DOHH2 (cell line): ENCODE measurements around the gene HELZ.

Experiments
- H3F3A ChIP-seq: fragments of 200-600 bp; sonication (generic), shearing (Covaris generic); 2 replicates; pipeline ENCODE4 v1.6.0; 2016; ENCODE audit warnings: antibody characterized with exemption, mild to moderate bottlenecking; ENCODE audit not compliant: control insufficient read depth, insufficient read depth
- H3K27ac ChIP-seq: fragments of 200-600 bp; sonication (generic); 2 replicates; pipeline ENCODE4 v1.5.1; 2014; ENCODE audit warnings: low read depth, mild to moderate bottlenecking, low read length, moderate library complexity
- H3K27me3 ChIP-seq: fragments of 200-600 bp; sonication (generic); 2 replicates; pipeline ENCODE4 v1.6.1; 2014; ENCODE audit warnings: mild to moderate bottlenecking, low read length, mixed read lengths; ENCODE audit not compliant: control insufficient read depth
- H3K36me3 ChIP-seq: fragments of 200-600 bp; sonication (generic); 2 replicates; pipeline ENCODE4 v1.6.1; 2014; ENCODE audit warnings: mild to moderate bottlenecking, low read length, moderate library complexity, mixed read lengths; ENCODE audit not compliant: control insufficient read depth
- H3K4me1 ChIP-seq: fragments of 200-600 bp; sonication (generic); 2 replicates; pipeline ENCODE4 v1.6.1; 2014; ENCODE audit warnings: mild to moderate bottlenecking, low read length, mixed read lengths; ENCODE audit not compliant: control insufficient read depth
- H3K4me2 ChIP-seq: fragments of 200-600 bp; sonication (generic); 2 replicates; pipeline ENCODE4 v1.6.0; 2014; ENCODE audit warnings: mild to moderate bottlenecking, low read length, moderate library complexity
- H3K4me3 ChIP-seq: fragments of 200-600 bp; sonication (generic); 2 replicates; pipeline ENCODE4 v1.5.1; 2014; ENCODE audit warnings: mild to moderate bottlenecking, low read length, mixed read lengths
- H3K79me2 ChIP-seq: fragments of 200-600 bp; sonication (generic); 2 replicates; pipeline ENCODE4 v1.6.1; 2014; ENCODE audit warnings: mild to moderate bottlenecking, low read length, mixed read lengths; ENCODE audit not compliant: control insufficient read depth
- H3K9me2 ChIP-seq: fragments of 200-600 bp; sonication (generic); replicated peaks from 2 replicates; pipeline ENCODE4 v1.6.1; 2014; ENCODE audit warnings: mild to moderate bottlenecking, low read length, mixed read lengths; ENCODE audit not compliant: control insufficient read depth
- H3K9me3 ChIP-seq: fragments of 200-600 bp; sonication (generic); 2 replicates; pipeline ENCODE4 v1.6.1; 2014; ENCODE audit warnings: antibody characterized with exemption, low read length, mixed read lengths; ENCODE audit not compliant: control insufficient read depth, insufficient read depth
- H4K20me1 ChIP-seq: fragments of 200-600 bp; sonication (generic); 2 replicates; pipeline ENCODE4 v1.6.0; 2014; ENCODE audit warnings: low read depth, mild to moderate bottlenecking, antibody characterized with exemption, low read length, moderate library complexity; ENCODE audit not compliant: control insufficient read depth, insufficient read depth
- EZH2phosphoT487 ChIP-seq: fragments of 200-600 bp; sonication (generic); IDR thresholded peaks from 2 replicates; pipeline ENCODE4 v1.6.1; 2017; ENCODE audit warnings: borderline replicate concordance, mild to moderate bottlenecking, antibody characterized with exemption, low read length, moderate library complexity, mixed read lengths
- TF ChIP-seq, protein P1 (sequence below): fragments of 200-600 bp; sonication (generic); IDR thresholded peaks from one replicate; pipeline ENCODE4 v1.5.1; 2014; ENCODE audit warnings: antibody characterized with exemption, mild to moderate bottlenecking, low read depth, low read length; ENCODE audit not compliant: poor library complexity, severe bottlenecking

Gene HELZ

DNA sequence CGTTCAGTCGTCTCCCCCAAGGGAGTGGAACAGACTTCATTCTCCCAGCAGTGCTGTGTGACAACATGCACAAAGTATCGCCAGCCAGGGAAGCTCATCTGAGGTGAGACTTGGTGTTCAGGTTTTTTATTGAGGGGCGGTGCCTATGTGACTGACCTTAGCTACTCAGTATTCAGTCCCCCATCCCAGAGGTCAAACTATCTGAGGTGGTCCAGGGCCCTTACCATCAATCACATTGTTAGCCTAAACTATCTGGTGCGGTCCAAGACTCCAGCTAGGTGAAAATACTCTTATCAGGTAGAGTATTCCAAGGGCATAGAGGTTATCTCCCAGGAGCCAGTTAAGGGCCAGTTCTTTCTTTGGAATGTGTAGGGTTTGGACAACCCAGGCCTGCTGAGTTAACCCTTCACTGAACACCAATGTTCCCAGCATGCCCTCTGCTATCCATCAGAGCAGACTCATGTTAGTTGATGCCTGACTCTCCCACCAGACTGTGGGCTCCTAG lies 206.1 kb downstream of the HELZ start:
- no peak overlapping the region for H3K4me2 ChIP-seq

DNA sequence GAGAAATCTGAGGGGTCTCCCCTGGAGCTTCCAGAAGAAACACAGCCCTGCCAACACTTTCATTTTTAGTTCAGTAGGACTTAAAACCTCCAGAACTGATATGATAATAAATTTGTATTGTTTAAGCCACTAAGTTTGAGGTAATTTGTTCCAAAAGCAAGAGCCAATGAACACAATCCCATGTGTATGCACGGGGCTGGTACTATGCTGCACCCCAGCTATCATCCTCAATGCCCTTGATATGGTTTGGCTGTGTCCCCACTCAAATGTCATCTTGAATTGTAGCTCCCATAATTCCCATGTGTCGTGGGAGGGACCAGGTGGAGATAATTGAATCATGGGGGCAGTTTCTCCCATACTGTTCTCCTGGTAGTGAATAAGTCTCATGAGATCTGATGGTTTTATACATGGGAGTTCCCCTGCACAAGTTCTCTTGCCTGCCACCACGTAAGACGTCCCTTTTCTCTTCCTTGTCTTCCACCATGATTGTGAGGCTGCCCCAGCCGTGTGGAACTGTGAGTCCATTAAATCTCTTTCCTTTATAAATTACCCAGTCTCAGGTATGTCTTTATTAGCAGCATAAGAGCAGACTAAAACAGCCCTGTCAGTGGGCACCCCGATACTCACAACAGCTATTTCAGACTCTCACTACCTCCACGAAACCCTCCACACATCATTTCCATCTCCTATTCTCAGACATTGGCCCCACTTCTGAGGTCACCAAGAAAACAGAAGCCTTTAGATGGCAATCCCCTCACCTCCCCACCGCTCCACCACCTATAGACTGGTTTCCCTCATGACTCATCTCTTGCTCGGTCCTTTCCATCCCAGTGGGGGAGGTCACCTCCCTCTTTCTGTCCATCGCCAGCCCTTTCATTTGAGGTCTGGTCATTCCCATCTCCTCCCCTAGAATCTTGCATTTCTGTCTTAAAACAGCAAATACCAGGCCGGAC lies 209.6 kb downstream of the HELZ start:
- Histone ChIP-seq H3K4me2 (no peak overlapping the region), H3K27ac (no peak overlapping the region)

More for the DNA sequence above, 206.1 kb downstream of the HELZ start:
- Histone ChIP-seq H4K20me1 (no peaks in the 10 kb centered on the region), H3K36me3 (no peaks in the 10 kb centered on the region), H3K79me2 (no peaks in the 10 kb centered on the region), H3K27me3 (peaks cover 3% of the 10 kb centered on the region), H3K4me3 (no peak overlapping the region), H3K9me2 (no peaks in the 10 kb centered on the region), H3K9me3 (no peaks in the 10 kb centered on the region), H3F3A (no peaks in the 10 kb centered on the region), H3K4me1 (no peaks in the 10 kb centered on the region), H3K27ac (no peak overlapping the region)
- TF ChIP-seq, protein P1, sequence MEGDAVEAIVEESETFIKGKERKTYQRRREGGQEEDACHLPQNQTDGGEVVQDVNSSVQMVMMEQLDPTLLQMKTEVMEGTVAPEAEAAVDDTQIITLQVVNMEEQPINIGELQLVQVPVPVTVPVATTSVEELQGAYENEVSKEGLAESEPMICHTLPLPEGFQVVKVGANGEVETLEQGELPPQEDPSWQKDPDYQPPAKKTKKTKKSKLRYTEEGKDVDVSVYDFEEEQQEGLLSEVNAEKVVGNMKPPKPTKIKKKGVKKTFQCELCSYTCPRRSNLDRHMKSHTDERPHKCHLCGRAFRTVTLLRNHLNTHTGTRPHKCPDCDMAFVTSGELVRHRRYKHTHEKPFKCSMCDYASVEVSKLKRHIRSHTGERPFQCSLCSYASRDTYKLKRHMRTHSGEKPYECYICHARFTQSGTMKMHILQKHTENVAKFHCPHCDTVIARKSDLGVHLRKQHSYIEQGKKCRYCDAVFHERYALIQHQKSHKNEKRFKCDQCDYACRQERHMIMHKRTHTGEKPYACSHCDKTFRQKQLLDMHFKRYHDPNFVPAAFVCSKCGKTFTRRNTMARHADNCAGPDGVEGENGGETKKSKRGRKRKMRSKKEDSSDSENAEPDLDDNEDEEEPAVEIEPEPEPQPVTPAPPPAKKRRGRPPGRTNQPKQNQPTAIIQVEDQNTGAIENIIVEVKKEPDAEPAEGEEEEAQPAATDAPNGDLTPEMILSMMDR = no peak
- no peak for TF ChIP-seq EZH2phosphoT487

DNA sequence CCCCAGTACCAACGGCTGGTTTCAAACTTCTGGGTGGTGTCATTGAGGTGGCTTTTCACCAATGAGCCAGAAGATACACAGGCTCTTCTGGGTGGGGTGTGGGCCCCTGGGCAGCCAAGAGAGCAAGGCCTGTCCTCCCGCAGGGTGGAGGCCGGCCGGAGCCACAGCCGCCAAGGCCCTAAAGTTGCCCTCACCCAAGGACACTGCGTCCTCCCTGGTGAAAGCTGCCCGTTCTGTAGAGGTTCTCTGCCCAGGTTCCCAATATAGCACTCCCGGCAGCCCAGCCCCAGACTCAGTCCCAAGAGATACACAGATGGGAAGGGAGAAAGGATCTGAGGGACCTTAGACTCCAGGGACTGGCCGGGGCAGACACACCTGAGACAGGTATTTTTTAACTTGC lies 211.4 kb downstream of the HELZ start:
- Histone ChIP-seq H3K36me3 (no peaks in the 10 kb centered on the region), H3K4me2 (no peak overlapping the region), H3K9me2 (no peaks in the 10 kb centered on the region), H3K4me1 (no peaks in the 10 kb centered on the region), H3K9me3 (no peaks in the 10 kb centered on the region), H3K79me2 (no peaks in the 10 kb centered on the region), H3K27me3 (peaks cover 3% of the 10 kb centered on the region), H3K4me3 (no peak overlapping the region), H3K27ac (no peak overlapping the region), H3F3A (no peaks in the 10 kb centered on the region), H4K20me1 (no peaks in the 10 kb centered on the region)
- TF ChIP-seq, protein P1 = no peak
- TF ChIP-seq EZH2phosphoT487 = no peak

More for the DNA sequence above, 209.6 kb downstream of the HELZ start:
- H3K9me2 ChIP-seq = no peaks in the 10 kb centered on the region
- H3K27me3 ChIP-seq = peaks cover 3% of the 10 kb centered on the region
- no peak overlapping the region for H3K4me3 ChIP-seq
- no peaks in the 10 kb centered on the region for H4K20me1 ChIP-seq
- H3K9me3 ChIP-seq = no peaks in the 10 kb centered on the region
- no peaks in the 10 kb centered on the region for H3K36me3 ChIP-seq
- no peaks in the 10 kb centered on the region for H3K4me1 ChIP-seq
- no peaks in the 10 kb centered on the region for H3F3A ChIP-seq
- TF ChIP-seq, protein P1 = no peak
- no peak for TF ChIP-seq EZH2phosphoT487
- no peaks in the 10 kb centered on the region for H3K79me2 ChIP-seq
